Body of pancreas (tissue), 4 donors: ENCODE data around the gene SLC1A4. TPM values are rescaled to one million over a fixed set of nuclear protein-coding genes. Genes with fewer than 3 reads are reported as not detected.
A peak's percentile ranks its signal among the peaks of the same experiment; 100 is the strongest.

Experiments
- ATAC-seq: fragments of 150-250 bp; one replicate; pipeline ENCODE4 v1.9.1; 2016
- DNase-seq, 4 donors: peaks; one replicate each; pipeline ENCODE4 v3.0.0-alpha.2; 2019
- H3K27ac ChIP-seq, 4 donors: fragments of 200-600 bp; sonication (generic); 1 replicate in 3 of 4; 2 replicates in 1 of 4; pipeline versions ENCODE4 v1.5.1 to v1.6.1; 2016 to 2019; ENCODE audit warnings: mild to moderate bottlenecking in 1 of 4, mixed read lengths in 1 of 4, moderate library complexity in 1 of 4
- H3K27me3 ChIP-seq, 2 donors: fragments of 200-600 bp; sonication (generic); one replicate each; pipeline ENCODE4 v1.6.0; 2016; ENCODE audit warnings: mild to moderate bottlenecking in 1 of 2
- H3K36me3 ChIP-seq, 2 donors: fragments of 200-600 bp; sonication (generic); replicated peaks in 1 of 2; 2 replicates each; pipeline ENCODE4 v1.5.1; 2016; ENCODE audit warnings: low read depth in 2 of 2; ENCODE audit not compliant: insufficient read depth in 1 of 2
- H3K4me1 ChIP-seq: fragments of 200-600 bp; sonication (generic); one replicate; pipeline ENCODE4 v1.6.0; 2016
- H3K4me3 ChIP-seq, 2 donors: fragments of 200-600 bp; sonication (generic); 1 replicate in 1 of 2; 2 replicates in 1 of 2; pipeline ENCODE4 v1.5.1; 2016 to 2019
- H3K9me3 ChIP-seq, 3 donors: fragments of 200-600 bp; sonication (generic); 1 replicate in 2 of 3; 2 replicates in 1 of 3; pipeline ENCODE4 v1.5.1; 2016
- CTCF ChIP-seq, 7 experiments: fragments of 450-650 bp in 4 of 7; fragments of 200-600 bp in 3 of 7; sonication (generic) in 3 of 7; IDR thresholded peaks; one replicate each; pipeline ENCODE4 v1.5.1; 2016 to 2019; ENCODE audit warnings: antibody characterized with exemption in 7 of 7
- POLR2A ChIP-seq, 3 donors: fragments of 450-650 bp; IDR thresholded peaks; one replicate each; pipeline ENCODE4 v1.6.1; 2016; ENCODE audit warnings: antibody characterized with exemption in 3 of 3, mild to moderate bottlenecking in 2 of 3
- WGBS, 2 donors: methylation state at CpG; one replicate each; pipeline ENCODE4 v1.1.5; 2017; 5-methylcytosine and 5-hydroxymethylcytosine counted together
- intact Hi-C: fragments of 100-400 bp; cut with DNase I; formaldehyde crosslinking; loops from one replicate; pipeline ENCODE4 v1.15.1; 2023
- total RNA-seq, 2 donors: library from RNA; depleted of rRNA; stranded (reverse); fragments of >200 nt; gene quantifications; one replicate each; pipeline ENCODE4 v1.1.0, GENCODE V29; 2016

The SLC1A4 gene
- total RNA-seq, 2 donors from 2014 or later, result 14.5 to 25.4 TPM

GRCh38 chr2:65049010-65049639, 59.9 kb downstream of the SLC1A4 start:
- Histone ChIP-seq H3K9me3 (no peaks in the 10 kb centered on the region), H3K4me1 (no peaks in the 10 kb centered on the region)
- WGBS, 2 donors, result 83 to 91% methylated on average over 1 of the region's 1 CpG

DNA sequence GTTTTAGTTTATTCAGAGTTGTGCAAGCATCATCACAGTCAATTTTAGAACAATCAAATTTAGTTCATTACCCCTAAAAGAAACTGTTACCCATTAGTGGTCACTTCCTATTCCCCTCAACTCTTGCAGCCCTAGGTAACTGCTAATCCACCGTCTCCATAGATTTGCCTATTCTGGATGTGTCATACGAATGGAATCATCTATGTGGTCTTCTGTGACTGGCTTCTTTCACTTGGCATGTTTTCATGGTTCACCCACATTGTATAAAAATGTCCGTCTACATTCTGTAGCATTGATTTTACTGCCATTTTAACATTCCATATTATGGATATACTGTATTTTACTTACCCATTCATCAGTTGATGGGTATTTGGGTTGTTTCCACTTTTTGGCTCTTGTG, 61.7 kb downstream of the SLC1A4 start:
- no peaks in the 10 kb centered on the region for H3K36me3 ChIP-seq
- H3K4me3 ChIP-seq, result no peak overlapping the region
- TF ChIP-seq POLR2A (IDR thresholded peaks at IDR 0.05) (no peak), CTCF (IDR thresholded peaks at IDR 0.05) (no peak)
- no peaks in the 10 kb centered on the region for H3K9me3 ChIP-seq
- ATAC-seq (no peak), DNase-seq (no peak)
- 74 to 94% methylated on average over 3 of the region's 3 CpGs for WGBS, 2 donors
- peaks cover 4% of the 10 kb centered on the region for H3K4me1 ChIP-seq
- no peaks in the 10 kb centered on the region for H3K27me3 ChIP-seq
- intact Hi-C loops, result no loop called here
- no peak overlapping the region for H3K27ac ChIP-seq

More at GRCh38 chr2:65049010-65049639, 59.9 kb downstream of the SLC1A4 start:
- TF ChIP-seq CTCF (IDR thresholded peaks at IDR 0.05) (no peak), POLR2A (IDR thresholded peaks at IDR 0.05) (no peak)
- no peak for DNase-seq
- no peaks in the 10 kb centered on the region for H3K27me3 ChIP-seq
- intact Hi-C loops, result no loop called here
- no peak overlapping the region for H3K27ac ChIP-seq
- H3K36me3 ChIP-seq, result no peaks in the 10 kb centered on the region
- no peak overlapping the region for H3K4me3 ChIP-seq
- no peak for ATAC-seq

GRCh38 chr2:65053199-65053598, 64.0 kb downstream of the SLC1A4 start:
- Histone ChIP-seq H3K4me3 (no peak overlapping the region), H3K27me3 (no peaks in the 10 kb centered on the region), H3K9me3 (no peaks in the 10 kb centered on the region), H3K36me3 (no peaks in the 10 kb centered on the region), H3K4me1 (peaks cover 15% of the 10 kb centered on the region), H3K27ac (no peak overlapping the region)
- WGBS, 2 donors, result 20 to 40% methylated on average over 1 of the region's 1 CpG
- DNase-seq (peak in 1 of 4 donors; percentile 37), ATAC-seq (no peak)
- TF ChIP-seq POLR2A (IDR thresholded peaks at IDR 0.05), result no peak
- no peak for TF ChIP-seq CTCF (IDR thresholded peaks at IDR 0.05)
- intact Hi-C loops, result no loop called here

- Histone ChIP-seq H3K27me3 (no peaks in the 10 kb centered on the region), H3K9me3 (no peaks in the 10 kb centered on the region), H3K4me1 (peaks cover 32% of the 10 kb centered on the region), H3K27ac (no peak overlapping the region), H3K36me3 (no peaks in the 10 kb centered on the region), H3K4me3 (no peak overlapping the region)
- TF ChIP-seq POLR2A (IDR thresholded peaks at IDR 0.05) (no peak), CTCF (IDR thresholded peaks at IDR 0.05) (no peak)
- DNase-seq (no peak), ATAC-seq (no peak)
- WGBS, 2 donors, result 46 to 77% methylated on average over 4 of the region's 4 CpGs
- intact Hi-C loops, result no loop called here
Observed at GRCh38 chr2:65054749-65055421, 65.7 kb downstream of the SLC1A4 start.
